Lower leg skin (tissue), 3 donors: Measurements from ENCODE around the gene CAMK2D.

Source experiments
- POLR2A ChIP-seq, 2 donors: fragments of 450-650 bp; IDR thresholded peaks; one replicate each; pipeline ENCODE4 v1.6.1; 2016 to 2017; ENCODE audit warnings: antibody characterized with exemption in 2 of 2, mild to moderate bottlenecking in 1 of 2, moderate library complexity in 1 of 2
- TF ChIP-seq, protein P1 (sequence below), 3 donors: fragments of 450-650 bp; IDR thresholded peaks; one replicate each; pipeline ENCODE4 v1.5.1; 2016; ENCODE audit warnings: antibody characterized with exemption in 3 of 3, mild to moderate bottlenecking in 3 of 3, moderate library complexity in 2 of 3

DNA sequence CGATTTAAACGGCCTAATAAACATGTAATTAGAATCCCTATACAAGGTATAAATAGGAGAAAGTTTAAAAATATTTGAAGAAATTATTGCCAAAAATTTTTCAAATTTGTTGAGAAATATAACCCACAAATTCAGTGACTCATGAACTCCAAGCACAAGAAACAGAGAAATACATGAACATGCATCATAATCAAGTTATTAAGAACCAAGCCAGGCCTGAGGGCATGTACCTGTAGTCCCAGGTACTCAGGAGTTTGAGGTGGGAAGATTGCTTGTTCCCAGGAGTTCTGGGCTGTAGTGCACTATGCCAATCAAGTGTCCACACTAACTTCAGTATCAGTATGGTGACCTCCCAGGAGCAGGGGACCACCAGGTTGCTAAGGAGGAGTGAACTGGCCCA lies 341.9 kb downstream of the CAMK2D start:
- TF ChIP-seq, protein P1, sequence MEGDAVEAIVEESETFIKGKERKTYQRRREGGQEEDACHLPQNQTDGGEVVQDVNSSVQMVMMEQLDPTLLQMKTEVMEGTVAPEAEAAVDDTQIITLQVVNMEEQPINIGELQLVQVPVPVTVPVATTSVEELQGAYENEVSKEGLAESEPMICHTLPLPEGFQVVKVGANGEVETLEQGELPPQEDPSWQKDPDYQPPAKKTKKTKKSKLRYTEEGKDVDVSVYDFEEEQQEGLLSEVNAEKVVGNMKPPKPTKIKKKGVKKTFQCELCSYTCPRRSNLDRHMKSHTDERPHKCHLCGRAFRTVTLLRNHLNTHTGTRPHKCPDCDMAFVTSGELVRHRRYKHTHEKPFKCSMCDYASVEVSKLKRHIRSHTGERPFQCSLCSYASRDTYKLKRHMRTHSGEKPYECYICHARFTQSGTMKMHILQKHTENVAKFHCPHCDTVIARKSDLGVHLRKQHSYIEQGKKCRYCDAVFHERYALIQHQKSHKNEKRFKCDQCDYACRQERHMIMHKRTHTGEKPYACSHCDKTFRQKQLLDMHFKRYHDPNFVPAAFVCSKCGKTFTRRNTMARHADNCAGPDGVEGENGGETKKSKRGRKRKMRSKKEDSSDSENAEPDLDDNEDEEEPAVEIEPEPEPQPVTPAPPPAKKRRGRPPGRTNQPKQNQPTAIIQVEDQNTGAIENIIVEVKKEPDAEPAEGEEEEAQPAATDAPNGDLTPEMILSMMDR (IDR thresholded peaks at IDR 0.05): no peak
- no peak for TF ChIP-seq POLR2A (IDR thresholded peaks at IDR 0.05)
